ENCODE results near the gene CNTNAP5.
"Not testable (repeated sequence)": the region's sequence is repeated elsewhere in the genome, so short reads cannot be mapped to it uniquely, and the experiment has no call there.

The CNTNAP5 gene

GRCh38 chr2:124382067-124382618, 357.1 kb downstream of the CNTNAP5 start:
- no peak overlapping the region for H3K4me3 ChIP-seq (ENCODE audit: low read depth, low read length)
- no peak for DNase-seq (ENCODE audit: low read depth)
- no peak for TF ChIP-seq CTCF (IDR thresholded peaks at IDR 0.05; ENCODE audit: control insufficient read depth, extremely low read depth, insufficient read depth)

- DNase-seq (ENCODE audit: low read depth) = no peak
- H3K4me3 ChIP-seq (ENCODE audit: low read depth, low read length) = no peak overlapping the region
- TF ChIP-seq CTCF (IDR thresholded peaks at IDR 0.05; ENCODE audit: control insufficient read depth, extremely low read depth, insufficient read depth) = no peak
Observed at GRCh38 chr2:124395961-124396360, 370.9 kb downstream of the CNTNAP5 start.

- H3K4me3 ChIP-seq (ENCODE audit: low read depth, low read length) = no peak overlapping the region
- peak; percentile 36 for DNase-seq (ENCODE audit: low read depth)
- TF ChIP-seq CTCF (IDR thresholded peaks at IDR 0.05; ENCODE audit: control insufficient read depth, extremely low read depth, insufficient read depth) = no peak
Observed at GRCh38 chr2:124402274-124402673, 377.2 kb downstream of the CNTNAP5 start.

GRCh38 chr2:124407836-124408534, 382.9 kb downstream of the CNTNAP5 start:
- not testable (repeated sequence) for H3K4me3 ChIP-seq (ENCODE audit: low read depth, low read length); DNase-seq (ENCODE audit: low read depth)

GRCh38 chr2:124424074-124424473, 399.0 kb downstream of the CNTNAP5 start:
- no peak for DNase-seq (ENCODE audit: low read depth)
- TF ChIP-seq CTCF (IDR thresholded peaks at IDR 0.05; ENCODE audit: control insufficient read depth, extremely low read depth, insufficient read depth) = no peak
- no peak overlapping the region for H3K4me3 ChIP-seq (ENCODE audit: low read depth, low read length)

- H3K4me3 ChIP-seq (ENCODE audit: low read depth, low read length) = no peak overlapping the region
- no peak for TF ChIP-seq CTCF (IDR thresholded peaks at IDR 0.05; ENCODE audit: control insufficient read depth, extremely low read depth, insufficient read depth)
- DNase-seq (ENCODE audit: low read depth) = no peak
Observed at GRCh38 chr2:124426122-124426521, 401.0 kb downstream of the CNTNAP5 start.

GRCh38 chr2:124426625-124427024, 401.5 kb downstream of the CNTNAP5 start:
- no peak for TF ChIP-seq CTCF (IDR thresholded peaks at IDR 0.05; ENCODE audit: control insufficient read depth, extremely low read depth, insufficient read depth)

More at GRCh38 chr2:124426625-124427024, 401.5 kb downstream of the CNTNAP5 start:
- DNase-seq (ENCODE audit: low read depth) = no peak
- no peak overlapping the region for H3K4me3 ChIP-seq (ENCODE audit: low read depth, low read length)
